ENCODE data around the gene PTPRD.

The PTPRD gene

GRCh38 chr9:10204276-10204675 lies 408.5 kb downstream of the PTPRD start:
- Histone ChIP-seq H3K4me1 (ENCODE audit: low read depth, poor library complexity, severe bottlenecking) (no peaks in the 10 kb centered on the region), H3K27ac (no peak overlapping the region), H3K4me3 (IDR thresholded peaks at IDR 0.05; ENCODE audit: insufficient read depth, low read depth, low read length) (no peak overlapping the region), H3K79me2 (ENCODE audit: insufficient read depth, low read depth) (no peaks in the 10 kb centered on the region), H2AFZ (ENCODE audit: low read depth) (no peak overlapping the region), H3K4me2 (no peak overlapping the region), H3K36me3 (ENCODE audit: insufficient read depth) (no peaks in the 10 kb centered on the region), H3K9ac (no peak overlapping the region), H4K20me1 (ENCODE audit: insufficient read depth) (no peaks in the 10 kb centered on the region), H3K27me3 (ENCODE audit: insufficient read depth, low read depth) (no peaks in the 10 kb centered on the region)
- no peak for TF ChIP-seq CTCF (conservative IDR thresholded peaks at IDR 0.05; ENCODE audit: low read depth, low read length)

DNA sequence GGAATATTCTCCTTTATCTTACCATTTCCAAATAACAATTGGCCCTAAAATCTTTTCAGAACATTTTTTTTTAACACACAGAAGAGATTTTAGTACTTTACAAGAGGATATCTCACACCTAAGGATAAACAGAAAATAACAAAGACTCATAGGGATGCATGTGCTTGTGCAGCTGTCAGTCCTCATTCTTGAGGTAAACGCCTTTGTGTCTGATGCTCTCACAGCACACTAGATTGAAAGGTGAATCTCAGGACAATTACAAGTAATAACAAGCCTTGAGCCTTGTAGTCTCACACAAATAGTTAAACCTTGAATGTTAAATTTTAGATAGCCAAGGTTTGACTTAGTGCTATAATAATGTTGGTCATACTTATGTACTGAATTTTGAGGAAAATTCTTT lies 439.2 kb downstream of the PTPRD start:
- H3K4me2 ChIP-seq: no peak overlapping the region
- no peak overlapping the region for H3K27ac ChIP-seq
- no peak for TF ChIP-seq CTCF (conservative IDR thresholded peaks at IDR 0.05; ENCODE audit: low read depth, low read length)
- H3K9ac ChIP-seq: no peak overlapping the region
- no peaks in the 10 kb centered on the region for H3K79me2 ChIP-seq (ENCODE audit: insufficient read depth, low read depth)
- H3K36me3 ChIP-seq (ENCODE audit: insufficient read depth): no peaks in the 10 kb centered on the region
- H2AFZ ChIP-seq (ENCODE audit: low read depth): no peak overlapping the region
- H4K20me1 ChIP-seq (ENCODE audit: insufficient read depth): no peaks in the 10 kb centered on the region
- H3K27me3 ChIP-seq (ENCODE audit: insufficient read depth, low read depth): no peaks in the 10 kb centered on the region
- H3K4me3 ChIP-seq (IDR thresholded peaks at IDR 0.05; ENCODE audit: insufficient read depth, low read depth, low read length): no peak overlapping the region
- no peaks in the 10 kb centered on the region for H3K4me1 ChIP-seq (ENCODE audit: low read depth, poor library complexity, severe bottlenecking)

DNA sequence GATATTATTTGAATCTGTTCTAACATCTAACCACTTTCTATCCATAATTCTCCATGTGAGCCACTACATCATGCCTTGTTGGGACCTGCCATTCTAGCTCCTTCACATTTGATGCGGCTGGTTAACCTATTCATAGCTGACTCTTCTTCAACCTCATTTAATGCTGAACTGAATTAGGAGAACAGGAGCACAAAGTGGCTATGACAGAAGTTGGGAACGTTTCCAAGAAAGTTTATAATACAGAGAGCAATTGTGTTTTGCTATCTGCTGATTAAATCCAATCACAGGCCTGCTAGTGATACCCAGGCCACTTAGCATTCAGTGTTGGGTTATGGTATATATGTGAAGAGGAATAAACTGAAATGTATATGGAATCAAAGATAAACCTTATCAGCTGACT lies 440.3 kb downstream of the PTPRD start:
- Histone ChIP-seq H3K79me2 (ENCODE audit: insufficient read depth, low read depth) (no peaks in the 10 kb centered on the region), H3K4me3 (IDR thresholded peaks at IDR 0.05; ENCODE audit: insufficient read depth, low read depth, low read length) (no peak overlapping the region), H3K27ac (no peak overlapping the region), H3K9ac (no peak overlapping the region), H4K20me1 (ENCODE audit: insufficient read depth) (no peaks in the 10 kb centered on the region), H3K4me2 (no peak overlapping the region), H2AFZ (ENCODE audit: low read depth) (no peak overlapping the region), H3K27me3 (ENCODE audit: insufficient read depth, low read depth) (no peaks in the 10 kb centered on the region), H3K36me3 (ENCODE audit: insufficient read depth) (no peaks in the 10 kb centered on the region), H3K4me1 (ENCODE audit: low read depth, poor library complexity, severe bottlenecking) (no peaks in the 10 kb centered on the region)
- TF ChIP-seq CTCF (conservative IDR thresholded peaks at IDR 0.05; ENCODE audit: low read depth, low read length): no peak

DNA sequence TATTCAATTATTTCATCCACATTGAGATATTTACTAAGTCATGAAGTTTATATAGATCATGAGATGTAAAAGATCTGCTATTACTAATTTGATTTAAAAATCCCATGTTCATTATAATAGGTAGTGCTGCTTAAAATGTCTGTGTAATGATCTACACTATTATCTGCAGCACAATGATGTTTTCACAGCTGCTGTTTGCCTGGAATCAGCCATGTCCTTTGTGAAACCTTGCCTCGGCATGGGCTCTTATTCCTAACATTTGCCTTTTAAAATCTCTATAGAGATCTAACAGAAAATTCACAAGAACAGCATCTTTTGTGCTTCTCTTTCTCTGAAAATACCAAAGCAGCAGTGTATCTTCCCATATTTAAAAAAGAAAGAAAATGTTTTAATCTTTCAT lies 444.6 kb downstream of the PTPRD start:
- H3K27me3 ChIP-seq (ENCODE audit: insufficient read depth, low read depth): no peaks in the 10 kb centered on the region; the same call in 1 of the 2 replicates
- H3K36me3 ChIP-seq (ENCODE audit: insufficient read depth): no peaks in the 10 kb centered on the region
- H2AFZ ChIP-seq (ENCODE audit: low read depth): no peak overlapping the region
- no peak overlapping the region for H3K4me2 ChIP-seq
- no peak for TF ChIP-seq CTCF (conservative IDR thresholded peaks at IDR 0.05; ENCODE audit: low read depth, low read length)
- H3K4me1 ChIP-seq (ENCODE audit: low read depth, poor library complexity, severe bottlenecking): no peaks in the 10 kb centered on the region
- no peaks in the 10 kb centered on the region for H3K79me2 ChIP-seq (ENCODE audit: insufficient read depth, low read depth)
- H3K27ac ChIP-seq: no peak overlapping the region
- no peak overlapping the region for H3K4me3 ChIP-seq (IDR thresholded peaks at IDR 0.05; ENCODE audit: insufficient read depth, low read depth, low read length)
- no peaks in the 10 kb centered on the region for H4K20me1 ChIP-seq (ENCODE audit: insufficient read depth)
- no peak overlapping the region for H3K9ac ChIP-seq

DNA sequence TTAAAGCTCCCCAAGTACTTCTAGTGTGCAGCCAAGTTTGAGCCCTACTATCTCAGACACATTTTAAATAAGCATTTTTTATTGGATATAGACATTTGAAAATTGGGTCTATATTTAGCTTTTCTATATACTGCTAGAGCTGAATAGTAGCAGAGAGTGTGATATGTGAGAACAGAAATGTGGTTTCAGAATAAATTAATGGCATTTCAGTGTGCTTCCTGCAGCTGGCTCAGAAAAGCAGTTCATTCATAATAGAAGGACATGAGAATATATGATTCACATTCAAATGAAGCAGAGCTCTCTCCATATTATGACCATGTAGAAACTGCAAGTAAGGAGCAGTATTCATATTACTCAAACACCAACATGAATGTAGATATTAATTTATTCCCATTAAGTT lies 464.0 kb downstream of the PTPRD start:
- no peak overlapping the region for H3K4me3 ChIP-seq (IDR thresholded peaks at IDR 0.05; ENCODE audit: insufficient read depth, low read depth, low read length)
- no peaks in the 10 kb centered on the region for H3K36me3 ChIP-seq (ENCODE audit: insufficient read depth)
- H3K9ac ChIP-seq: no peak overlapping the region
- H3K4me2 ChIP-seq: no peak overlapping the region
- H4K20me1 ChIP-seq (ENCODE audit: insufficient read depth): no peaks in the 10 kb centered on the region
- no peak for TF ChIP-seq CTCF (conservative IDR thresholded peaks at IDR 0.05; ENCODE audit: low read depth, low read length)
- H3K4me1 ChIP-seq (ENCODE audit: low read depth, poor library complexity, severe bottlenecking): no peaks in the 10 kb centered on the region
- H2AFZ ChIP-seq (ENCODE audit: low read depth): no peak overlapping the region
- no peak overlapping the region for H3K27ac ChIP-seq
- no peaks in the 10 kb centered on the region for H3K79me2 ChIP-seq (ENCODE audit: insufficient read depth, low read depth)
- no peaks in the 10 kb centered on the region for H3K27me3 ChIP-seq (ENCODE audit: insufficient read depth, low read depth)

All from KMS-11 (cell line).